ENCODE data around the gene NOTCH2.

Gene NOTCH2

DNA sequence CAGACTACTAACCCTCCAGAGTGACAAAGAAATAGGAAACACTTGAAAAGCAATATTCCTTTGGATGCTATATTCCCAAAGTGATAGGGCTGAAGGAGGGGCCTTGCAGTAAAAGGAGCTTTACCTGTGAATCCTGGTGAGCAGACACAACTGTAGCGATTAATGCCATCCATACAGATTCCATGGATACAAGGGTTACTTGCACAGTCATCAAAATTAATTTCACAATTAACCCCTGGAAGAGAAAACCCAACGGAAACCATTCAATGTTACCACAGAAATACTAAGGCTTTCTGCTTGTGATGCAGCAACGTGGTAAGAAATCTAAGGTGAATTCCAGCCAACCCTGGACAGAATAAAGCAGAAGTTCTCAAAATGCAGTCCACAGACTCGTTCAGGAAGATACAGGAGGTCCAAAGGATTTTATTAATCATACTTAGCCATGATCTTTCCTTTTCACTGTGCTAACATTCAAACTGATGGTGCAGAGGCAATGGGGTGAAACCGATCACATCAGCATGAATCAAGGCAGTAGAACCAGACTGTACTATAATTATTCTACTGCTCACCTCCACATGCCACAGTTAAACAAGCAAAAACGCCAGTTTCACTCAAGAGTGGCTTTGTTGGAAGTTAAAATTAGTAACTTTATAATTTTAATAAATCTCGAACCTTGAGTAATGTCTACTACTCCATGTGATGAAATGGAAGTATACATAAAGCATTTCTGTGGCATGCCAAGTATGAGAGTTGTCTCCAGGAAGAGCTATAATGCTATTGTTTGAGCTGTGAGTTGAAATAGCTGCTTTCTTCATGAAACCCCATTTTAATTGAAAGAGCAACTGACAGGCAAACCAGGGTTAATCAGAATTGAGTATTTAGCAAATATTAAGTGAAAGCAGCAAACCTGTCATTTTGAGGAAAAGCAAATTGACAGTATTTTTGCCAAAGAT, 109.9 kb downstream of the NOTCH2 start:
- WGBS (ENCODE audit: insufficient coverage, insufficient read length), result no CpG with 5 or more reads among the region's 7 CpGs
- no peak for DNase-seq (ENCODE audit: low read depth, low spot score)
- Histone ChIP-seq H3K9me3 (ENCODE audit: control insufficient read depth, insufficient read depth, low read length) (no peaks in the 10 kb centered on the region), H3K4me1 (ENCODE audit: control insufficient read depth, insufficient read depth, low read length) (no peaks in the 10 kb centered on the region), H3K36me3 (ENCODE audit: control insufficient read depth, insufficient read depth, low read length) (no peaks in the 10 kb centered on the region), H3K27me3 (ENCODE audit: control insufficient read depth, insufficient read depth, low read length) (no peaks in the 10 kb centered on the region), H3K27ac (ENCODE audit: low read length) (no peak overlapping the region), H3K4me3 (ENCODE audit: low read length) (no peak overlapping the region)

DNA sequence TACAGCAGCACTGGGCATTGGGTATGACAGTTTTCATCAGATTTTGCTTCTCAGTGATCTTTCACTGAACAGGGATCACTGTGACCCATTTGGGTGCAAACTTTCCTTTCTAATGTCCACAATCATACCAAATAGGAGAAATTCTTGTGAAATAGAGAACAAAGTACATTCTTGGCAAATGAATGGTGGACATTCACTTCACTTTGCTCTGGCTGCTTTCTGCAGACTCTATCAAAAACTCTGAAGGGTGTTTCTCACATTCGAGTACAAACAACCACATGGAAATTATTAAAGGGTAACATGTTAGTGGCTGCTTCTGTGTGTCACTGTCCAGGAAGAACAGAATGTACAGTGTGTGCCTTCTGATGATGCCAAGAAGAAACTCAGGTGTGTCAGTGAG, 111.2 kb downstream of the NOTCH2 start:
- DNase-seq (ENCODE audit: low read depth, low spot score), result no peak
- no peaks in the 10 kb centered on the region for H3K27me3 ChIP-seq (ENCODE audit: control insufficient read depth, insufficient read depth, low read length)
- no peaks in the 10 kb centered on the region for H3K9me3 ChIP-seq (ENCODE audit: control insufficient read depth, insufficient read depth, low read length)
- H3K4me3 ChIP-seq (ENCODE audit: low read length), result no peak overlapping the region
- no peak overlapping the region for H3K27ac ChIP-seq (ENCODE audit: low read length)
- H3K36me3 ChIP-seq (ENCODE audit: control insufficient read depth, insufficient read depth, low read length), result no peaks in the 10 kb centered on the region
- no peaks in the 10 kb centered on the region for H3K4me1 ChIP-seq (ENCODE audit: control insufficient read depth, insufficient read depth, low read length)
- no CpG with 5 or more reads among the region's 1 CpG for WGBS (ENCODE audit: insufficient coverage, insufficient read length)

DNA sequence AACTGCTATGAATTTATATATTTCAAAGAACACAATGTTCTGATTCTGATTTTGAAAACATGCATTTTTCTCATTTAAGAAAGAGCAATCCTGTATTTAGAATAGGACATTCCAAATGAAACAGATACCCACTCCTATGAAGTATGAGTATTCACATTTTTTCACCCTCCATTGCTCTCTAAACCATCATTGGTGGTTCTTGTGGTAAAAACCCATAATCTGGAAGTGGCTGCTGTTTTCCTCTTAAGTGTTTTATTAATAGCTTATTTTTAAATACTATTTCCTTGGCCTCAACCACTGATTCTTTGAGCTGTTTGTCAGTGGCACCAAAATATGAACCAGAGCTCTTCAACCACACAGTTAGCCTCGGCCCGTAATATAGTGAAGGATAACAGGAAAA, 113.2 kb downstream of the NOTCH2 start:
- no peaks in the 10 kb centered on the region for H3K9me3 ChIP-seq (ENCODE audit: control insufficient read depth, insufficient read depth, low read length)
- H3K27ac ChIP-seq (ENCODE audit: low read length), result no peak overlapping the region
- H3K36me3 ChIP-seq (ENCODE audit: control insufficient read depth, insufficient read depth, low read length), result no peaks in the 10 kb centered on the region
- no peak overlapping the region for H3K4me3 ChIP-seq (ENCODE audit: low read length)
- no CpG with 5 or more reads among the region's 2 CpGs for WGBS (ENCODE audit: insufficient coverage, insufficient read length)
- H3K27me3 ChIP-seq (ENCODE audit: control insufficient read depth, insufficient read depth, low read length), result no peaks in the 10 kb centered on the region
- H3K4me1 ChIP-seq (ENCODE audit: control insufficient read depth, insufficient read depth, low read length), result no peaks in the 10 kb centered on the region
- DNase-seq (ENCODE audit: low read depth, low spot score), result no peak

DNA sequence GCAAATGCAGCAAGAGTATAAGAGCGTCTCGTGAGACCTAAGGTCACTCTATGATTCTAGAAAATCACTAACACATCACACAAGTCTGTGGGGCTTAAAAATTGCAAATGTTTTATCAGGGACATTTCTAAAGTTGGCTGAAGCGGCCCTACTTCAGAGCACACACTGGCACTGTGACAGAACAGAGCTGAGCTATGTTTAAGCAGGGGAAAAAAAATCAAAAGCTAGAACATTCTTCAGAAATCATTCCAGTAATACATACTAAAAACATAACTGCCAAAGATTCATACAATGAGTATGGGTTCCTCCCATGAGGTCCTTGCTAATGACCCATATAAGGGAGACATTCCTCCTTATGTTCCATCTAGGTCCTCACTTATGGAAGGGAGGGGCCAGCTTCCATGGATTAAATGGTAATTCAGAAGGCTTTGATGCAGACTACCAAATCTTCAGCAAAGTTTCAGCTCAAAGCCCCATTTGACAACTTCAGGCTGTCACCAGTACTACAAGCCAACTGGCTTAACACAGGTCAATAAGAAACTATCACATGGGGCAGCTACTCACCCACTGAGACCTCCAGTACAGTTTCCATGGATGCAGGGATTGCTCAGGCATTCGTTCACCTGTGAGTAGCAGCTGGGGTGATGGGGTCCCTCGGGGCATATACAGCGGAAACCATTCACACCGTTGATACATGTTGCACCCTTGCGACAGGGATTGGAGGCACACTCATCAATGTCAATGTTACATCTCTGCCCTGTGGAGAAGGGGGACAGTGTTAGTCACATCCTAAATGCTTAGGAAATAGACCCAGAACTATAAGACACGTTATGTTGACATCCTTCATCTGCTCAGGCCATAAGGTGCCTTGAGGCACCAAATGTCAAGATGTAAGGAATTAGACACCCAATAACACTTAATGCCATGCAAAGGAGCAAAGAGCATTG, 114.7 kb downstream of the NOTCH2 start:
- H3K36me3 ChIP-seq (ENCODE audit: control insufficient read depth, insufficient read depth, low read length), result no peaks in the 10 kb centered on the region
- no peaks in the 10 kb centered on the region for H3K9me3 ChIP-seq (ENCODE audit: control insufficient read depth, insufficient read depth, low read length)
- H3K27me3 ChIP-seq (ENCODE audit: control insufficient read depth, insufficient read depth, low read length), result no peaks in the 10 kb centered on the region
- no peak overlapping the region for H3K27ac ChIP-seq (ENCODE audit: low read length)
- WGBS (ENCODE audit: insufficient coverage, insufficient read length), result no CpG with 5 or more reads among the region's 9 CpGs
- H3K4me1 ChIP-seq (ENCODE audit: control insufficient read depth, insufficient read depth, low read length), result no peaks in the 10 kb centered on the region
- no peak overlapping the region for H3K4me3 ChIP-seq (ENCODE audit: low read length)
- DNase-seq (ENCODE audit: low read depth, low spot score), result no peak

DNA sequence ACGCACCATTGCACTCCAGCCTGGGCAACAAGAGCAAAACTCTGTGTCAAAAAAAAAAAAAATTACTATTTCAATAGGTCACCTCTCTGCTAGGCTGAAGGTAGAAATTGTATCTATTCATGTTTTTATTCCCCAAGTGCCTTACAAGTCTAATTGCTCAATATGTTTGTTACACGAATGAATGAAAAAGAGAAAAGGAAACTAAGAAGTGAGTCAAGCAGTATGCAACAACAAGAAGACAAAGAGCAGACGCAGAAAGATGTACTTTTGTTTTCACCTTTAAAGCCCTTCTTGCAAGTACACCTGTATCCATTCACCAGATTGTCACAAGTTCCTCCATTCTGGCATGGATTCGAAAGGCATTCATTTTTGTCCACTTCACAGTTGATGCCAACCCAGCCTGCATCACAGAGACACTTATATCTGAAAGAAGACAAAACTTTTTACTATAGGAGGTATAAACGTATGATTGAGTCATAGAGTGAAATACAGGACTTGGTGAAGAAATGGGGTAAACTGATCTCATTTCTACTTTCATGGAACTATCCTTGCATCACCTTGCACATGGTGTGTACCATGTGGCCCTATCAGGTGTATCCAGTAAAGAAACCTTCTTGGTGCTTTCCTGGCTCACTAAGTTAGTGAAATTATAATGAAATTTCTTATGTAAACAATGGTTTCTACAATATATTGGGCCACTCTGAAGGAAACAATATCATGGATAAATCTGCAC, 116.0 kb downstream of the NOTCH2 start:
- Histone ChIP-seq H3K27ac (ENCODE audit: low read length) (no peak overlapping the region), H3K4me1 (ENCODE audit: control insufficient read depth, insufficient read depth, low read length) (no peaks in the 10 kb centered on the region), H3K4me3 (ENCODE audit: low read length) (no peak overlapping the region), H3K9me3 (ENCODE audit: control insufficient read depth, insufficient read depth, low read length) (no peaks in the 10 kb centered on the region), H3K27me3 (ENCODE audit: control insufficient read depth, insufficient read depth, low read length) (no peaks in the 10 kb centered on the region), H3K36me3 (ENCODE audit: control insufficient read depth, insufficient read depth, low read length) (no peaks in the 10 kb centered on the region)
- no CpG with 5 or more reads among the region's 5 CpGs for WGBS (ENCODE audit: insufficient coverage, insufficient read length)
- DNase-seq (ENCODE audit: low read depth, low spot score), result no peak

GRCh38 chr1:119952496-119952895, 117.0 kb downstream of the NOTCH2 start:
- Histone ChIP-seq H3K4me3 (ENCODE audit: low read length) (no peak overlapping the region), H3K27me3 (ENCODE audit: control insufficient read depth, insufficient read depth, low read length) (no peaks in the 10 kb centered on the region), H3K36me3 (ENCODE audit: control insufficient read depth, insufficient read depth, low read length) (no peaks in the 10 kb centered on the region), H3K4me1 (ENCODE audit: control insufficient read depth, insufficient read depth, low read length) (no peaks in the 10 kb centered on the region), H3K9me3 (ENCODE audit: control insufficient read depth, insufficient read depth, low read length) (no peaks in the 10 kb centered on the region), H3K27ac (ENCODE audit: low read length) (no peak overlapping the region)
- no peak for DNase-seq (ENCODE audit: low read depth, low spot score)
- WGBS (ENCODE audit: insufficient coverage, insufficient read length), result no CpG with 5 or more reads among the region's 5 CpGs

- H3K4me1 ChIP-seq (ENCODE audit: control insufficient read depth, insufficient read depth, low read length), result no peaks in the 10 kb centered on the region
These were observed 120.9 kb downstream of the NOTCH2 start for GRCh38 chr1:119948342-119949214.

DNA sequence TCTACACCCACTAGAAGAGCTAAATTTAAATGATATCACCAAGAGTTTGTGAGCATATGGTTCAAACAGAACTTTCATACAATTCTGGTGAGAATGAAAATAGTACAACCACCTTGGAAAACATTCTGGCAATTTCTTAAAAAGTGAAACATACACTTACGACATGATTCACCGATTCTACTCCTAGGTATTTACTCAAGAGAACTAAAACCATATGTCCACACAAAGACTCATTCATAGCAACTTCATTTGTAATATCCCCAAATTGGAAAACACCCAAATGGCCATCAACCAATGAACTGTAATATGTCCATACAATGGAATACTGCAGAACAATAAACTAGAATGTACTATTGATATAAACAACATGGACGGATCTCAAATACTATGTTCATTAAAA, 122.0 kb downstream of the NOTCH2 start:
- Histone ChIP-seq H3K27me3 (ENCODE audit: control insufficient read depth, insufficient read depth, low read length) (no peaks in the 10 kb centered on the region), H3K36me3 (ENCODE audit: control insufficient read depth, insufficient read depth, low read length) (no peaks in the 10 kb centered on the region), H3K9me3 (ENCODE audit: control insufficient read depth, insufficient read depth, low read length) (no peaks in the 10 kb centered on the region), H3K27ac (ENCODE audit: low read length) (no peak overlapping the region), H3K4me3 (ENCODE audit: low read length) (no peak overlapping the region), H3K4me1 (ENCODE audit: control insufficient read depth, insufficient read depth, low read length) (no peaks in the 10 kb centered on the region)
- no peak for DNase-seq (ENCODE audit: low read depth, low spot score)
- WGBS (ENCODE audit: insufficient coverage, insufficient read length), result no CpG with 5 or more reads among the region's 3 CpGs

More at GRCh38 chr1:119948342-119949214, 120.9 kb downstream of the NOTCH2 start:
- no peaks in the 10 kb centered on the region for H3K27me3 ChIP-seq (ENCODE audit: control insufficient read depth, insufficient read depth, low read length)
- no peaks in the 10 kb centered on the region for H3K9me3 ChIP-seq (ENCODE audit: control insufficient read depth, insufficient read depth, low read length)
- DNase-seq (ENCODE audit: low read depth, low spot score), result peak; percentile 39
- no peak overlapping the region for H3K4me3 ChIP-seq (ENCODE audit: low read length)
- no peaks in the 10 kb centered on the region for H3K36me3 ChIP-seq (ENCODE audit: control insufficient read depth, insufficient read depth, low read length)
- WGBS (ENCODE audit: insufficient coverage, insufficient read length), result no CpG with 5 or more reads among the region's 6 CpGs
- H3K27ac ChIP-seq (ENCODE audit: low read length), result no peak overlapping the region

GRCh38 chr1:119946724-119947123, 122.7 kb downstream of the NOTCH2 start:
- H3K36me3 ChIP-seq (ENCODE audit: control insufficient read depth, insufficient read depth, low read length), result no peaks in the 10 kb centered on the region
- WGBS (ENCODE audit: insufficient coverage, insufficient read length), result no CpG with 5 or more reads among the region's 1 CpG

More at GRCh38 chr1:119946724-119947123, 122.7 kb downstream of the NOTCH2 start:
- Histone ChIP-seq H3K4me3 (ENCODE audit: low read length) (no peak overlapping the region), H3K27me3 (ENCODE audit: control insufficient read depth, insufficient read depth, low read length) (no peaks in the 10 kb centered on the region), H3K4me1 (ENCODE audit: control insufficient read depth, insufficient read depth, low read length) (no peaks in the 10 kb centered on the region), H3K27ac (ENCODE audit: low read length) (no peak overlapping the region), H3K9me3 (ENCODE audit: control insufficient read depth, insufficient read depth, low read length) (no peaks in the 10 kb centered on the region)
- no peak for DNase-seq (ENCODE audit: low read depth, low spot score)

All from iPS DF 6.9 (cell line).